CD4-positive, alpha-beta T cell treated with Interleukin-6 at 100 ng/mL for 8 hours (primary cell): Measurements from ENCODE around the gene GCN1.

Source experiments
- DNase-seq: peaks from one replicate; pipeline ENCODE4 v3.0.0-alpha.2; 2020; ENCODE audit warnings: mixed read lengths, low spot score

Gene GCN1

GRCh38 chr12:120175537-120175936 is 19.0 kb downstream of the GCN1 start:
- no peak for DNase-seq

- no peak for DNase-seq
These were observed 19.5 kb downstream of the GCN1 start for GRCh38 chr12:120175062-120175461.

GRCh38 chr12:120172053-120172452 is 22.5 kb downstream of the GCN1 start:
- DNase-seq: no peak

- no peak for DNase-seq
These were observed 23.9 kb downstream of the GCN1 start for GRCh38 chr12:120170631-120171030.

- no peak for DNase-seq
These were observed 24.6 kb downstream of the GCN1 start for GRCh38 chr12:120169946-120170345.

GRCh38 chr12:120168337-120168736 is 26.2 kb downstream of the GCN1 start:
- no peak for DNase-seq

- no peak for DNase-seq
These were observed 26.9 kb downstream of the GCN1 start for GRCh38 chr12:120167529-120168095.

GRCh38 chr12:120164293-120164692 is 30.2 kb downstream of the GCN1 start:
- DNase-seq: no peak

GRCh38 chr12:120162763-120163162 is 31.8 kb downstream of the GCN1 start:
- no peak for DNase-seq

- DNase-seq: no peak
These were observed 32.7 kb downstream of the GCN1 start for GRCh38 chr12:120161852-120162251.

- no peak for DNase-seq
These were observed 34.8 kb downstream of the GCN1 start for GRCh38 chr12:120159509-120160237.

- no peak for DNase-seq
These were observed 36.2 kb downstream of the GCN1 start for GRCh38 chr12:120158351-120158750.

- no peak for DNase-seq
These were observed 36.8 kb downstream of the GCN1 start for GRCh38 chr12:120157678-120158077.

GRCh38 chr12:120156315-120157259 is 37.9 kb downstream of the GCN1 start:
- DNase-seq: no peak

- no peak for DNase-seq
These were observed 39.4 kb downstream of the GCN1 start for GRCh38 chr12:120155072-120155471.

GRCh38 chr12:120150919-120151525 is 43.5 kb downstream of the GCN1 start:
- no peak for DNase-seq

GRCh38 chr12:120148011-120148410 is 46.5 kb downstream of the GCN1 start:
- no peak for DNase-seq

- DNase-seq: no peak
These were observed 49.4 kb downstream of the GCN1 start for GRCh38 chr12:120145164-120145563.

- no peak for DNase-seq
These were observed 50.3 kb downstream of the GCN1 start for GRCh38 chr12:120144215-120144614.

GRCh38 chr12:120142231-120142877 is 52.2 kb downstream of the GCN1 start:
- DNase-seq: no peak

GRCh38 chr12:120141336-120141735 is 53.2 kb downstream of the GCN1 start:
- no peak for DNase-seq

- no peak for DNase-seq
These were observed 53.9 kb downstream of the GCN1 start for GRCh38 chr12:120140603-120141002.
